Osteoblast (primary cell): Measurements from ENCODE around the gene PPP2R3B. TPM values are rescaled to one million over a fixed set of nuclear protein-coding genes. Genes with fewer than 3 reads are reported as not detected.
"Not testable (repeated sequence)": the region's sequence is repeated elsewhere in the genome, so short reads cannot be mapped to it uniquely, and the experiment has no call there.

ENCODE experiments used
- DNase-seq: peaks from one replicate; pipeline ENCODE4 v3.0.0; 2011; ENCODE audit warnings: low spot score, mixed read lengths; ENCODE audit not compliant: insufficient read length; ENCODE audit errors: missing footprints
- H2AFZ ChIP-seq: 2 replicates; pipeline ENCODE4 v1.6.0; 2011; ENCODE audit warnings: mild to moderate bottlenecking, low read length
- H3K27ac ChIP-seq: 2 replicates; pipeline ENCODE4 v1.5.1; 2011; ENCODE audit warnings: mild to moderate bottlenecking, low read depth, low read length, moderate library complexity
- H3K27me3 ChIP-seq: 2 replicates; pipeline ENCODE4 v1.6.0; 2012; ENCODE audit warnings: mild to moderate bottlenecking, control low read depth, inconsistent platforms, low read length, moderate library complexity; ENCODE audit not compliant: insufficient read depth
- H3K36me3 ChIP-seq: 2 replicates; pipeline ENCODE4 v1.5.1; 2011; ENCODE audit warnings: mild to moderate bottlenecking, low read length, control low read depth, moderate library complexity; ENCODE audit not compliant: insufficient read depth
- H3K4me1 ChIP-seq: 2 replicates; pipeline ENCODE4 v1.5.1; 2011; ENCODE audit warnings: mild to moderate bottlenecking, low read length, control low read depth, moderate library complexity; ENCODE audit not compliant: insufficient read depth
- H3K4me2 ChIP-seq: 2 replicates; pipeline ENCODE4 v1.6.0; 2011; ENCODE audit warnings: mild to moderate bottlenecking, low read length; ENCODE audit not compliant: insufficient read depth
- H3K4me3 ChIP-seq: fragments of 200-600 bp; sonication (generic); 3 replicates; pipeline ENCODE4 v1.5.1; 2012; ENCODE audit warnings: mild to moderate bottlenecking, low read length, inconsistent platforms; ENCODE audit not compliant: insufficient read depth
- H3K79me2 ChIP-seq: 2 replicates; pipeline ENCODE4 v1.6.0; 2012; ENCODE audit warnings: mild to moderate bottlenecking, low read length, control low read depth, inconsistent platforms; ENCODE audit not compliant: insufficient read depth
- H3K9me3 ChIP-seq: 2 replicates; pipeline ENCODE4 v1.5.1; 2011; ENCODE audit warnings: low read depth, low read length, control low read depth
- H4K20me1 ChIP-seq: 2 replicates; pipeline ENCODE4 v1.6.0; 2012; ENCODE audit warnings: mild to moderate bottlenecking, low read length, control low read depth; ENCODE audit not compliant: insufficient read depth
- CTCF ChIP-seq: IDR thresholded peaks from 2 replicates; pipeline ENCODE4 v1.5.1; 2011; ENCODE audit warnings: mild to moderate bottlenecking, low read depth, low read length, moderate library complexity; ENCODE audit errors: extremely low read depth
- total RNA-seq: library from RNA; depleted of rRNA; stranded (reverse); fragments of >200 nt; gene quantifications from 2 replicates; pipeline ENCODE4 v1.2.3, GENCODE V29; 2012

Gene PPP2R3B
- total RNA-seq, 1 donor = 13.4 TPM

- DNase-seq = no peak
- Histone ChIP-seq H3K27ac (no peak overlapping the region), H3K79me2 (no peaks in the 10 kb centered on the region), H2AFZ (no peak overlapping the region), H3K36me3 (no peaks in the 10 kb centered on the region), H3K4me2 (no peak overlapping the region), H3K4me1 (no peaks in the 10 kb centered on the region), H3K27me3 (no peaks in the 10 kb centered on the region), H3K4me3 (no peak overlapping the region), H4K20me1 (no peaks in the 10 kb centered on the region), H3K9me3 (no peaks in the 10 kb centered on the region)
- TF ChIP-seq CTCF = no peak
These were observed 57.3 kb downstream of the PPP2R3B start for GRCh38 chrX:329291-329910.

GRCh38 chrX:327660-328126 lies 59.0 kb downstream of the PPP2R3B start:
- Histone ChIP-seq H3K27me3 (no peaks in the 10 kb centered on the region), H3K79me2 (no peaks in the 10 kb centered on the region), H4K20me1 (no peaks in the 10 kb centered on the region), H3K4me3 (no peak overlapping the region), H3K36me3 (no peaks in the 10 kb centered on the region), H3K9me3 (no peaks in the 10 kb centered on the region), H3K4me2 (no peak overlapping the region), H3K4me1 (no peaks in the 10 kb centered on the region), H3K27ac (no peak overlapping the region), H2AFZ (no peak overlapping the region)
- TF ChIP-seq CTCF = no peak
- DNase-seq = no peak

- peak; percentile 7 for TF ChIP-seq CTCF
- not testable (repeated sequence) for H3K9me3 ChIP-seq, H3K27ac ChIP-seq, H4K20me1 ChIP-seq, H3K36me3 ChIP-seq, DNase-seq, H3K4me3 ChIP-seq, H3K79me2 ChIP-seq, H3K4me2 ChIP-seq, H3K27me3 ChIP-seq, H2AFZ ChIP-seq
- peaks cover 11% of the 10 kb centered on the region for H3K4me1 ChIP-seq
These were observed 62.0 kb downstream of the PPP2R3B start for GRCh38 chrX:324664-325063.

- H2AFZ ChIP-seq = no peak overlapping the region
- H3K4me1 ChIP-seq = peaks cover 11% of the 10 kb centered on the region
- no peak for DNase-seq
- H3K27ac ChIP-seq = no peak overlapping the region
- H3K4me3 ChIP-seq = no peak overlapping the region
- no peaks in the 10 kb centered on the region for H3K36me3 ChIP-seq
- H3K4me2 ChIP-seq = no peak overlapping the region
- H3K27me3 ChIP-seq = no peaks in the 10 kb centered on the region
- peaks cover 7% of the 10 kb centered on the region for H3K79me2 ChIP-seq
- H4K20me1 ChIP-seq = peaks cover 3% of the 10 kb centered on the region
- no peak for TF ChIP-seq CTCF
- H3K9me3 ChIP-seq = no peaks in the 10 kb centered on the region
These were observed 62.7 kb downstream of the PPP2R3B start for GRCh38 chrX:323721-324628.
